ENCODE measurements around the gene HS6ST1. TPM values are rescaled to one million over a fixed set of nuclear protein-coding genes. Genes with fewer than 3 reads are reported as not detected.

The HS6ST1 gene
- total RNA-seq, 1 donor from 2014 or later = 19.2 TPM

DNA sequence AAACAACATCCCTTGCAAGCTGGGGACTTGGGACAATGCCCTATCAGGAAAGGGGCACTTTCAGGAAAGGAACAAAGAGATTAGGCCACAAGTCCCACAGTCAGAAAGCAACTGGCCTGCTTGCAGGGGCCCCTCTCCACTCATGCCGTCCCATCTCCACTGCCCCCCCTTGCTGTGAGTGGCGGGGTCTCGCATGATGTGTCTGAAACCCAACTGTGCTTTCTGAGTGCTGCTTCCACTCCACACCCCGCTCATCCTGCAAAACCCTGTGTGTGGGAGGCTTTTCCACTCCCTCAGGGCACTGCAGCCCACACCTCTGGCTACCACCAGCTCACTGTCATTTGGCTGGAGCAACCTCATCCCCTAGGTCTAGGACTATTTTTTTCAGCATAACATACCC, 7.9 kb downstream of the HS6ST1 start:
- no peak overlapping the region for H3K4me3 ChIP-seq (ENCODE audit: low read depth, low read length)
- FAIRE-seq = no peak
- H3K27me3 ChIP-seq (ENCODE audit: control insufficient read depth, insufficient read depth, low read length) = no peaks in the 10 kb centered on the region
- TF ChIP-seq, protein P1, sequence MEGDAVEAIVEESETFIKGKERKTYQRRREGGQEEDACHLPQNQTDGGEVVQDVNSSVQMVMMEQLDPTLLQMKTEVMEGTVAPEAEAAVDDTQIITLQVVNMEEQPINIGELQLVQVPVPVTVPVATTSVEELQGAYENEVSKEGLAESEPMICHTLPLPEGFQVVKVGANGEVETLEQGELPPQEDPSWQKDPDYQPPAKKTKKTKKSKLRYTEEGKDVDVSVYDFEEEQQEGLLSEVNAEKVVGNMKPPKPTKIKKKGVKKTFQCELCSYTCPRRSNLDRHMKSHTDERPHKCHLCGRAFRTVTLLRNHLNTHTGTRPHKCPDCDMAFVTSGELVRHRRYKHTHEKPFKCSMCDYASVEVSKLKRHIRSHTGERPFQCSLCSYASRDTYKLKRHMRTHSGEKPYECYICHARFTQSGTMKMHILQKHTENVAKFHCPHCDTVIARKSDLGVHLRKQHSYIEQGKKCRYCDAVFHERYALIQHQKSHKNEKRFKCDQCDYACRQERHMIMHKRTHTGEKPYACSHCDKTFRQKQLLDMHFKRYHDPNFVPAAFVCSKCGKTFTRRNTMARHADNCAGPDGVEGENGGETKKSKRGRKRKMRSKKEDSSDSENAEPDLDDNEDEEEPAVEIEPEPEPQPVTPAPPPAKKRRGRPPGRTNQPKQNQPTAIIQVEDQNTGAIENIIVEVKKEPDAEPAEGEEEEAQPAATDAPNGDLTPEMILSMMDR (IDR thresholded peaks at IDR 0.05; ENCODE audit: insufficient read depth, low read length, severe bottlenecking) = no peak
- peaks cover 5% of the 10 kb centered on the region for H3K36me3 ChIP-seq (ENCODE audit: control insufficient read depth, insufficient read depth, low read length)
- DNase-seq (ENCODE audit: low read depth) = no peak

DNA sequence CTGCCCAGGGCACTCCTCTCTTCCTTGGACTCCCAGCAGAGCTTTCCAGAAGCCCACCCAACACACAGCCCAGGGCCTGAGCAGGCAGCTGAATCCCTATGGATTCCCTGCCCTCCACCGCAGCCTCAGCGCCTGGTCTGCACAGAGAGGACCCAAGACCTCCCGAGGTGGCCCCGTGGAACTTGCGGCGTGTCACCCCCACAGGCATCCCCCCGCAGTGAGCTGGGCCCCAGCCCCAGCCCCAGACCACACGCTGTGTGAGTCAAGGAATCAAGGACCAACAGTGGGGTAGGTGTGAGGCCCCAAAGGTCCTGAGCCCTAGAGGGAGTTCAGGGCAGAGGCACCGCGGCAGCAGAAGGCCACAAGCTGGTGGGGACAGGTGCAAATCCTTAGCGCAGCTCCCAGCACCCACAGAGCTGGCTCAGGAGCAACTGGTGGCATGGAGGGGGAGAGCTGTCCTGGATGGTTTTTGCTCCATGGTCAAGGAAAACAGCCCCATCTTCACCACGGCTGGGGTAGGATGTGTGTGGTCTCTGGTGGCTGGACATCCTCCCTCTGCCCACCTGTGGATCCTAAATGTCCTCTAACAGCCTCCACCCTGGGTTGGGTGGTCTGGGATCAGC, 8.5 kb downstream of the HS6ST1 start:
- no peak overlapping the region for H3K4me3 ChIP-seq (ENCODE audit: low read depth, low read length)
- FAIRE-seq (no peak), DNase-seq (ENCODE audit: low read depth) (no peak)
- TF ChIP-seq, protein P1 (IDR thresholded peaks at IDR 0.05; ENCODE audit: insufficient read depth, low read length, severe bottlenecking) = no peak
- peaks cover 4% of the 10 kb centered on the region for H3K36me3 ChIP-seq (ENCODE audit: control insufficient read depth, insufficient read depth, low read length)
- no peaks in the 10 kb centered on the region for H3K27me3 ChIP-seq (ENCODE audit: control insufficient read depth, insufficient read depth, low read length)

- H3K27me3 ChIP-seq (ENCODE audit: control insufficient read depth, insufficient read depth, low read length) = no peaks in the 10 kb centered on the region
- no peak overlapping the region for H3K4me3 ChIP-seq (ENCODE audit: low read depth, low read length)
- DNase-seq (ENCODE audit: low read depth) (no peak), FAIRE-seq (no peak)
- TF ChIP-seq, protein P1 (IDR thresholded peaks at IDR 0.05; ENCODE audit: insufficient read depth, low read length, severe bottlenecking) = no peak
- H3K36me3 ChIP-seq (ENCODE audit: control insufficient read depth, insufficient read depth, low read length) = peaks cover 3% of the 10 kb centered on the region
These were observed 9.2 kb downstream of the HS6ST1 start for GRCh38 chr2:128309280-128310093.

DNA sequence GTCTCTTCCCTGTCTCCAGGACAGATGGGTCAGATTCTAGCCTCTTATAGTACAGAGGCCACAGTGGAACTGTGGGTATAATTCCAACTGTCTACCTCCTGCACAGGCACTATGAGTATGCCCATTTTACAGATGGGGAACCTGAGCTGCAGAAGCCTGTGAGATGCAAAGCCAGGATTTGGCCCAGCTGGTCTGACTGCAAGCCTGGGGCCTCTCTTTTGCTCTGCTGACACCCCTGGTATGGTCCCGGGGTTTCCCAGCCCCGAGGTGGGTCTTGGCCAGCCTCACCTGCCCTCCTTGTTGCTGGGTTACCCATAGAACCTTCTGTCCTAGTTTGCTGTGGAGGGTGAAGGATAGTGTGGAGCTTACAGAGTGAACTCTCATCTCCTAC, 9.8 kb downstream of the HS6ST1 start:
- H3K4me3 ChIP-seq (ENCODE audit: low read depth, low read length) = no peak overlapping the region
- TF ChIP-seq, protein P1 (IDR thresholded peaks at IDR 0.05; ENCODE audit: insufficient read depth, low read length, severe bottlenecking) = no peak
- no peaks in the 10 kb centered on the region for H3K27me3 ChIP-seq (ENCODE audit: control insufficient read depth, insufficient read depth, low read length)
- no peaks in the 10 kb centered on the region for H3K36me3 ChIP-seq (ENCODE audit: control insufficient read depth, insufficient read depth, low read length)
- DNase-seq (ENCODE audit: low read depth) = no peak
- FAIRE-seq = no peak

GRCh38 chr2:128308284-128308731, 10.4 kb downstream of the HS6ST1 start:
- H3K36me3 ChIP-seq (ENCODE audit: control insufficient read depth, insufficient read depth, low read length) = no peaks in the 10 kb centered on the region
- TF ChIP-seq, protein P1 (IDR thresholded peaks at IDR 0.05; ENCODE audit: insufficient read depth, low read length, severe bottlenecking) = no peak
- no peaks in the 10 kb centered on the region for H3K27me3 ChIP-seq (ENCODE audit: control insufficient read depth, insufficient read depth, low read length)
- FAIRE-seq (no peak), DNase-seq (ENCODE audit: low read depth) (no peak)
- no peak overlapping the region for H3K4me3 ChIP-seq (ENCODE audit: low read depth, low read length)
